ENCODE results near the gene TRPT1. TPM values are rescaled to one million over a fixed set of nuclear protein-coding genes. Genes with fewer than 3 reads are reported as not detected.
A peak's percentile ranks its signal among the peaks of the same experiment; 100 is the strongest.

The TRPT1 gene
- total RNA-seq, 1 donor from 2014 or later, result 22.4 TPM

- peaks cover 26% of the 10 kb centered on the region for H3K4me1 ChIP-seq
- peaks cover 31% of the 10 kb centered on the region for H3K36me3 ChIP-seq
- DNase-seq, result peak; percentile 79
- intact Hi-C loops (cut with DNase I), result no loop called here
- no peak for ATAC-seq
- peak overlapping the region; percentile 92 for H3K27ac ChIP-seq
- TF ChIP-seq, protein P1, sequence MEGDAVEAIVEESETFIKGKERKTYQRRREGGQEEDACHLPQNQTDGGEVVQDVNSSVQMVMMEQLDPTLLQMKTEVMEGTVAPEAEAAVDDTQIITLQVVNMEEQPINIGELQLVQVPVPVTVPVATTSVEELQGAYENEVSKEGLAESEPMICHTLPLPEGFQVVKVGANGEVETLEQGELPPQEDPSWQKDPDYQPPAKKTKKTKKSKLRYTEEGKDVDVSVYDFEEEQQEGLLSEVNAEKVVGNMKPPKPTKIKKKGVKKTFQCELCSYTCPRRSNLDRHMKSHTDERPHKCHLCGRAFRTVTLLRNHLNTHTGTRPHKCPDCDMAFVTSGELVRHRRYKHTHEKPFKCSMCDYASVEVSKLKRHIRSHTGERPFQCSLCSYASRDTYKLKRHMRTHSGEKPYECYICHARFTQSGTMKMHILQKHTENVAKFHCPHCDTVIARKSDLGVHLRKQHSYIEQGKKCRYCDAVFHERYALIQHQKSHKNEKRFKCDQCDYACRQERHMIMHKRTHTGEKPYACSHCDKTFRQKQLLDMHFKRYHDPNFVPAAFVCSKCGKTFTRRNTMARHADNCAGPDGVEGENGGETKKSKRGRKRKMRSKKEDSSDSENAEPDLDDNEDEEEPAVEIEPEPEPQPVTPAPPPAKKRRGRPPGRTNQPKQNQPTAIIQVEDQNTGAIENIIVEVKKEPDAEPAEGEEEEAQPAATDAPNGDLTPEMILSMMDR (IDR thresholded peaks at IDR 0.05), result no peak
- H3K4me3 ChIP-seq, result peak overlapping the region; percentile 73
- no peaks in the 10 kb centered on the region for H3K27me3 ChIP-seq
- no peaks in the 10 kb centered on the region for H3K9me3 ChIP-seq
Measured at GRCh38 chr11:64268025-64268892, 42.3 kb upstream of the TRPT1 start.

GRCh38 chr11:64267207-64267945 lies 41.4 kb upstream of the TRPT1 start:
- Histone ChIP-seq H3K27me3 (no peaks in the 10 kb centered on the region), H3K27ac (peak overlapping the region; percentile 92), H3K4me3 (peak overlapping the region; percentile 73), H3K36me3 (peaks cover 38% of the 10 kb centered on the region), H3K4me1 (peaks cover 26% of the 10 kb centered on the region), H3K9me3 (no peaks in the 10 kb centered on the region)
- ATAC-seq (no peak), DNase-seq (no peak)
- intact Hi-C loops (cut with DNase I), result no loop called here
- TF ChIP-seq, protein P1 (IDR thresholded peaks at IDR 0.05), result no peak

DNA sequence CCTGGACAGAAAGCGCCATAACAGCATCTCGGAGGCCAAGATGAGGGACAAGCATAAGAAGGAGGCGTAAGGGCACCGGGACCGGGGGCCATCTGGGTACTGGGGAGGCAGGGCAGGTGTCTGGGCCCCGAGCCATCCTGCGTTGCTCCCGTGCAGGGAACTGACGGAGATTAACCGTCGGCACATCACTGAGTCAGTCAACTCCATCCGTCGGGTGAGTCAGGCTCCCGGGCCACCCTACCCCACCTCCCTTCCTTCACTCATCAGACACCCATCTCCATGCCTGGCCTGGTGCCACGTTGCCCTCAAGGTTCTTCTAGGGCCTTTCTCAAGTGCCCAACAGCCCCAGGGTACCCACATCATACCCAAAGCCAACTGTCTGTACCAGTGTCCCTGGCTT lies 40.4 kb upstream of the TRPT1 start:
- H3K27me3 ChIP-seq, result no peaks in the 10 kb centered on the region
- TF ChIP-seq, protein P1 (IDR thresholded peaks at IDR 0.05), result no peak
- ATAC-seq (no peak), DNase-seq (no peak)
- no peaks in the 10 kb centered on the region for H3K9me3 ChIP-seq
- peaks cover 49% of the 10 kb centered on the region for H3K36me3 ChIP-seq
- H3K4me3 ChIP-seq, result no peak overlapping the region
- peaks cover 20% of the 10 kb centered on the region for H3K4me1 ChIP-seq
- peak overlapping the region; percentile 92 for H3K27ac ChIP-seq
- intact Hi-C loops (cut with DNase I), result no loop called here

GRCh38 chr11:64265176-64266160 lies 39.5 kb upstream of the TRPT1 start:
- no peak overlapping the region for H3K27ac ChIP-seq
- TF ChIP-seq, protein P1 (IDR thresholded peaks at IDR 0.05), result no peak
- H3K27me3 ChIP-seq, result no peaks in the 10 kb centered on the region
- DNase-seq (no peak), ATAC-seq (no peak)
- intact Hi-C loops (cut with DNase I), result no loop called here
- peaks cover 20% of the 10 kb centered on the region for H3K4me1 ChIP-seq
- peaks cover 54% of the 10 kb centered on the region for H3K36me3 ChIP-seq
- H3K9me3 ChIP-seq, result no peaks in the 10 kb centered on the region
- H3K4me3 ChIP-seq, result no peak overlapping the region

DNA sequence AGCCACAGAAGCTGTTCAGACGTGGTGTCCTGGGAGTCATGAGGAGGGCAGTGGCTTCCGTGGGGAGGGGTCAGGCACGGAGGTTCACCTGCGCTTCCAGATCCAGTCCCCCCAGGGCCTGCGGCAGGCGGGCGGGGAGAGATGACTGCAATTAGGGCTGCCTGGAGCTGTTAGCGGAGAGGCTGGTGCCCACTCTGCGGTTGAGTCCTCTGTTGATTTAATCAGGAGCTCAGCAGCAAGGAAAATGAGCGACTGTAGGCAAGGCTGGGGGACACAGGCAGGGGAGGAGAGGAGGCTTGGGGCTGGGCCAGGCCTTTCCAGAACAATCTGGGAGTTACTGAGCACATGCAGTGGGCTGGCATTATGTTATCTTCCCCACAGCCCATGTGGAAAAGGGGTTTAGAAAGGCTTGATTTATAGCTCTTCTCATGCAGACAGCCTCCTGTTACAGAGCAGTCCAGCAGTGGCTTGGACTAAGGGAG lies 38.4 kb upstream of the TRPT1 start:
- Histone ChIP-seq H3K4me1 (peaks cover 20% of the 10 kb centered on the region), H3K36me3 (peaks cover 56% of the 10 kb centered on the region), H3K27ac (no peak overlapping the region), H3K9me3 (no peaks in the 10 kb centered on the region), H3K27me3 (no peaks in the 10 kb centered on the region), H3K4me3 (no peak overlapping the region)
- TF ChIP-seq, protein P1 (IDR thresholded peaks at IDR 0.05), result no peak
- no peak for ATAC-seq
- DNase-seq, result no peak
- intact Hi-C loops (cut with DNase I), result no loop called here
